Transverse colon (tissue), 4 donors: ENCODE data around the gene LENG8. TPM values are rescaled to one million over a fixed set of nuclear protein-coding genes. Genes with fewer than 3 reads are reported as not detected.

Experiments
- DNase-seq: peaks from one replicate; pipeline ENCODE4 v3.0.0-alpha.2; 2019
- H3K27ac ChIP-seq, 4 donors: fragments of 200-600 bp; sonication (generic); 2 replicates each; pipeline ENCODE4 v1.5.1; 2016 to 2018; ENCODE audit warnings: inconsistent platforms in 4 of 4
- H3K27me3 ChIP-seq: fragments of 200-600 bp; sonication (generic); 2 replicates; pipeline ENCODE4 v1.5.1; 2017; ENCODE audit warnings: inconsistent platforms
- H3K36me3 ChIP-seq, 4 donors: fragments of 200-600 bp; sonication (generic); 2 replicates each; pipeline ENCODE4 v1.5.1; 2017 to 2019; ENCODE audit warnings: inconsistent platforms in 4 of 4
- H3K4me1 ChIP-seq, 4 donors: fragments of 200-600 bp; sonication (generic); 2 replicates each; pipeline ENCODE4 v1.5.1; 2017 to 2020; ENCODE audit warnings: inconsistent platforms in 4 of 4
- H3K4me3 ChIP-seq, 4 donors: fragments of 200-600 bp; sonication (generic); 1 replicate in 1 of 4; 2 replicates in 3 of 4; pipeline versions ENCODE4 v1.5.1 to v1.6.1; 2017 to 2019; ENCODE audit warnings: inconsistent platforms in 4 of 4
- H3K9me3 ChIP-seq, 2 donors: fragments of 200-600 bp; sonication (generic); 2 replicates each; pipeline ENCODE4 v1.5.1; 2017 to 2019; ENCODE audit warnings: inconsistent platforms in 2 of 2
- CTCF ChIP-seq, 5 experiments: fragments of 200-600 bp in 3 of 5; fragments of 450-650 bp in 2 of 5; sonication (generic) in 3 of 5; IDR thresholded peaks; 1 replicate in 2 of 5; 2 replicates in 3 of 5; pipeline ENCODE4 v1.5.1; 2016 to 2017; ENCODE audit warnings: antibody characterized with exemption in 5 of 5, inconsistent platforms in 3 of 5, mild to moderate bottlenecking in 2 of 5, moderate library complexity in 1 of 5
- EP300 ChIP-seq: sonication (generic); formaldehyde crosslinking; IDR thresholded peaks from one replicate; pipeline ENCODE4 v1.6.1; 2017; ENCODE audit warnings: antibody characterized with exemption, low read depth
- POLR2A ChIP-seq: fragments of 450-650 bp; IDR thresholded peaks from one replicate; pipeline ENCODE4 v1.6.1; 2016; ENCODE audit warnings: antibody characterized with exemption, mild to moderate bottlenecking, moderate library complexity
- POLR2AphosphoS5 ChIP-seq, 3 donors: sonication (generic); formaldehyde crosslinking; IDR thresholded peaks; one replicate each; pipeline ENCODE4 v1.6.1; 2016; ENCODE audit warnings: antibody characterized with exemption in 3 of 3
- WGBS, 2 donors: methylation state at CpG; one replicate each; pipeline ENCODE4 v1.1.5; 2018; ENCODE audit warnings: low coverage in 1 of 2; 5-methylcytosine and 5-hydroxymethylcytosine counted together
- in situ Hi-C, 4 donors: fragments of 200-750 bp; cut with MboI; loops; one replicate each; pipeline versions ENCODE4 v1.15.0 to v1.15.1; 2017; ENCODE audit warnings: low sequenced_read_pairs in 3 of 4, low pct_ligation_motif_present in 1 of 4, low pct_unique_long_range_greater_than_20kb in 1 of 4
- intact Hi-C: fragments of 100-400 bp; cut with DNase I; formaldehyde crosslinking; loops from one replicate; pipeline ENCODE4 v1.15.1; 2023; ENCODE audit warnings: low total_unique reads
- total RNA-seq, 4 donors: library from RNA; depleted of rRNA; stranded (reverse); fragments of >200 nt; gene quantifications; one replicate each; pipeline ENCODE4 v1.1.0, GENCODE V29; 2016

The LENG8 gene
- total RNA-seq, 4 donors from 2014 or later: 194 to 1,037 (median 566) TPM

GRCh38 chr19:54451331-54451871, 2.4 kb downstream of the LENG8 start:
- intact Hi-C loops: no loop called here
- no peak for DNase-seq

GRCh38 chr19:54451997-54452396, 3.0 kb downstream of the LENG8 start:
- intact Hi-C loops (no loop called here), in situ Hi-C loops (no loop called here)
- H3K27me3 ChIP-seq: no peaks in the 10 kb centered on the region
- H3K27ac ChIP-seq: no peak overlapping the region
- 85 to 90% methylated on average over 3 to 11 of the region's 11 CpGs for WGBS, 2 donors
- TF ChIP-seq POLR2A (no peak), EP300 (no peak), POLR2AphosphoS5 (IDR thresholded peaks at IDR 0.05) (no peak), CTCF (IDR thresholded peaks at IDR 0.05) (no peak)
- peaks cover 0 to 55% (median 26%) of the 10 kb centered on the region in 4 donors for H3K36me3 ChIP-seq
- no peak for DNase-seq
- H3K4me3 ChIP-seq: no peak overlapping the region
- no peaks in the 10 kb centered on the region for H3K9me3 ChIP-seq
- peaks cover 24 to 27% (median 26%) of the 10 kb centered on the region in 4 donors for H3K4me1 ChIP-seq

More at GRCh38 chr19:54451331-54451871, 2.4 kb downstream of the LENG8 start:
- WGBS, 2 donors: 62 to 65% methylated on average over 5 to 9 of the region's 9 CpGs
- H3K9me3 ChIP-seq: no peaks in the 10 kb centered on the region
- peaks cover 28 to 33% (median 32%) of the 10 kb centered on the region in 4 donors for H3K4me1 ChIP-seq
- no peak for TF ChIP-seq POLR2A
- TF ChIP-seq CTCF (IDR thresholded peaks at IDR 0.05): no peak
- TF ChIP-seq EP300: no peak
- no peak for TF ChIP-seq POLR2AphosphoS5 (IDR thresholded peaks at IDR 0.05)
- in situ Hi-C loops: no loop called here
- H3K4me3 ChIP-seq: no peak overlapping the region
- peaks cover 0 to 49% (median 23%) of the 10 kb centered on the region in 4 donors for H3K36me3 ChIP-seq
- H3K27me3 ChIP-seq: no peaks in the 10 kb centered on the region
- H3K27ac ChIP-seq: no peak overlapping the region

- H3K27ac ChIP-seq: no peak overlapping the region
- no peak overlapping the region for H3K4me3 ChIP-seq
- WGBS, 2 donors: 84% methylated on average over 11 of the region's 11 CpGs; no CpG with 5 or more reads in 1 of the 2 donors
- peaks cover 0 to 61% (median 30%) of the 10 kb centered on the region in 4 donors for H3K36me3 ChIP-seq
- intact Hi-C loops (no loop called here), in situ Hi-C loops (no loop called here)
- peaks cover 18 to 24% (median 20%) of the 10 kb centered on the region in 4 donors for H3K4me1 ChIP-seq
- H3K9me3 ChIP-seq: no peaks in the 10 kb centered on the region
- DNase-seq: no peak
- H3K27me3 ChIP-seq: no peaks in the 10 kb centered on the region
- TF ChIP-seq CTCF (IDR thresholded peaks at IDR 0.05) (no peak), EP300 (no peak), POLR2AphosphoS5 (IDR thresholded peaks at IDR 0.05) (no peak), POLR2A (no peak)
Observed at GRCh38 chr19:54452626-54453025, 3.6 kb downstream of the LENG8 start.

GRCh38 chr19:54453921-54454780, 5.2 kb downstream of the LENG8 start:
- H3K27ac ChIP-seq: no peak overlapping the region
- peaks cover 17 to 23% (median 18%) of the 10 kb centered on the region in 4 donors for H3K4me1 ChIP-seq
- 92% methylated on average over 22 of the region's 31 CpGs; no CpG with 5 or more reads in 1 of the 2 donors for WGBS, 2 donors
- in situ Hi-C loops (no loop called here), intact Hi-C loops (no loop called here)
- peaks cover 0 to 77% (median 37%) of the 10 kb centered on the region in 4 donors for H3K36me3 ChIP-seq
- no peaks in the 10 kb centered on the region for H3K9me3 ChIP-seq
- no peak overlapping the region for H3K4me3 ChIP-seq
- H3K27me3 ChIP-seq: no peaks in the 10 kb centered on the region
- no peak for TF ChIP-seq POLR2AphosphoS5 (IDR thresholded peaks at IDR 0.05)
- no peak for TF ChIP-seq CTCF (IDR thresholded peaks at IDR 0.05)
- DNase-seq: no peak
